SU-DHL-6 (cell line): ENCODE results near the gene MEGF6.

Experiments used
- H2AFZ ChIP-seq: fragments of 200-600 bp; sonication (generic); 2 replicates; pipeline ENCODE4 v1.6.1; 2014; ENCODE audit warnings: low read depth, mild to moderate bottlenecking, moderate library complexity, mixed read lengths, antibody characterized with exemption, low read length; ENCODE audit not compliant: severe bottlenecking
- H3F3A ChIP-seq: fragments of 200-600 bp; shearing (Covaris generic); 2 replicates; pipeline ENCODE4 v1.6.0; 2016; ENCODE audit warnings: antibody characterized with exemption, mild to moderate bottlenecking; ENCODE audit not compliant: insufficient read depth
- H3K27ac ChIP-seq: fragments of 200-600 bp; sonication (generic); 2 replicates; pipeline ENCODE4 v1.5.1; 2016; ENCODE audit warnings: low read depth, mild to moderate bottlenecking, low read length, moderate library complexity, mixed read lengths
- H3K27me3 ChIP-seq: fragments of 200-600 bp; sonication (generic), shearing (Covaris generic); 2 replicates; pipeline ENCODE4 v1.6.0; 2014; ENCODE audit warnings: mild to moderate bottlenecking, low read length
- H3K36me3 ChIP-seq: fragments of 200-600 bp; sonication (generic); 2 replicates; pipeline ENCODE4 v1.6.1; 2014; ENCODE audit warnings: mild to moderate bottlenecking, low read length, mixed read lengths
- H3K4me2 ChIP-seq: fragments of 300-600, 200-600 bp; shearing (Covaris generic), sonication (generic); 2 replicates; pipeline ENCODE4 v1.6.0; 2014; ENCODE audit warnings: low read length, low read depth, mild to moderate bottlenecking; ENCODE audit not compliant: poor library complexity, severe bottlenecking
- H3K4me3 ChIP-seq: fragments of 200-600 bp; sonication (generic); 2 replicates; pipeline ENCODE4 v1.5.1; 2014; ENCODE audit warnings: antibody characterized with exemption, low read length, mild to moderate bottlenecking, mixed read lengths; ENCODE audit not compliant: insufficient read depth, poor library complexity, severe bottlenecking
- H3K79me2 ChIP-seq: fragments of 200-600 bp; sonication (generic); 2 replicates; pipeline ENCODE4 v1.6.1; 2014; ENCODE audit warnings: mild to moderate bottlenecking, low read length, moderate library complexity; ENCODE audit not compliant: insufficient read depth
- H3K9ac ChIP-seq: fragments of 200-600 bp; sonication (generic); 2 replicates; pipeline ENCODE4 v1.7.0; 2014; ENCODE audit warnings: mild to moderate bottlenecking, low read length
- H3K9me2 ChIP-seq: fragments of 200-600 bp; sonication (generic); replicated peaks from 2 replicates; pipeline ENCODE4 v1.6.1; 2014; ENCODE audit warnings: low read length; ENCODE audit not compliant: insufficient read depth
- H3K9me3 ChIP-seq: fragments of 200-600 bp; sonication (generic); 2 replicates; pipeline ENCODE4 v1.6.1; 2014; ENCODE audit warnings: low read length, mixed read lengths; ENCODE audit not compliant: insufficient read depth
- H4K20me1 ChIP-seq: fragments of 200-600 bp; sonication (generic); 2 replicates; pipeline ENCODE4 v1.6.1; 2014; ENCODE audit warnings: low read depth, mild to moderate bottlenecking, antibody characterized with exemption, low read length, moderate library complexity, mixed read lengths
- CTCF ChIP-seq: fragments of 200-600 bp; sonication (generic); IDR thresholded peaks from one replicate; pipeline ENCODE4 v1.5.1; 2017; ENCODE audit warnings: antibody characterized with exemption, mild to moderate bottlenecking, low read length, moderate library complexity; ENCODE audit not compliant: insufficient read depth, poor library complexity, severe bottlenecking
- EZH2phosphoT487 ChIP-seq: fragments of 200-600 bp; sonication (generic), shearing (Covaris generic); conservative IDR thresholded peaks from 2 replicates; pipeline ENCODE4 v1.6.1; 2018; ENCODE audit warnings: mild to moderate bottlenecking, antibody characterized with exemption, low read length, moderate library complexity, mixed read lengths

Gene MEGF6

GRCh38 chr1:3456449-3456963 lies 154.8 kb downstream of the MEGF6 start:
- no peaks in the 10 kb centered on the region for H3K27me3 ChIP-seq
- H3K9me2 ChIP-seq, result no peaks in the 10 kb centered on the region
- no peak overlapping the region for H3K4me2 ChIP-seq
- no peak overlapping the region for H3K9ac ChIP-seq
- H3K27ac ChIP-seq, result no peak overlapping the region
- no peak overlapping the region for H2AFZ ChIP-seq
- TF ChIP-seq EZH2phosphoT487, result no peak
- TF ChIP-seq CTCF, result no peak
- no peaks in the 10 kb centered on the region for H3K36me3 ChIP-seq
- no peaks in the 10 kb centered on the region for H4K20me1 ChIP-seq
- H3K9me3 ChIP-seq, result no peaks in the 10 kb centered on the region
- no peak overlapping the region for H3K4me3 ChIP-seq
- H3K79me2 ChIP-seq, result no peaks in the 10 kb centered on the region
- H3F3A ChIP-seq, result no peaks in the 10 kb centered on the region

GRCh38 chr1:3455670-3456448 lies 155.4 kb downstream of the MEGF6 start:
- no peaks in the 10 kb centered on the region for H3K79me2 ChIP-seq
- H3K27ac ChIP-seq, result no peak overlapping the region
- no peaks in the 10 kb centered on the region for H3K27me3 ChIP-seq
- no peak overlapping the region for H3K4me3 ChIP-seq
- H2AFZ ChIP-seq, result no peak overlapping the region
- H3K4me2 ChIP-seq, result no peak overlapping the region
- H4K20me1 ChIP-seq, result no peaks in the 10 kb centered on the region
- H3K36me3 ChIP-seq, result no peaks in the 10 kb centered on the region
- H3K9me3 ChIP-seq, result no peaks in the 10 kb centered on the region
- no peak overlapping the region for H3K9ac ChIP-seq
- TF ChIP-seq EZH2phosphoT487, result no peak
- no peak for TF ChIP-seq CTCF
- H3F3A ChIP-seq, result no peaks in the 10 kb centered on the region
- H3K9me2 ChIP-seq, result no peaks in the 10 kb centered on the region

GRCh38 chr1:3454811-3455618 lies 156.3 kb downstream of the MEGF6 start:
- H3K79me2 ChIP-seq, result no peaks in the 10 kb centered on the region
- no peak for TF ChIP-seq EZH2phosphoT487
- TF ChIP-seq CTCF, result no peak
- H3K27ac ChIP-seq, result no peak overlapping the region
- no peak overlapping the region for H3K4me2 ChIP-seq
- no peaks in the 10 kb centered on the region for H3K27me3 ChIP-seq
- no peaks in the 10 kb centered on the region for H4K20me1 ChIP-seq
- H3F3A ChIP-seq, result no peaks in the 10 kb centered on the region
- no peak overlapping the region for H3K4me3 ChIP-seq
- no peaks in the 10 kb centered on the region for H3K9me2 ChIP-seq
- no peaks in the 10 kb centered on the region for H3K36me3 ChIP-seq
- no peak overlapping the region for H3K9ac ChIP-seq
- H2AFZ ChIP-seq, result no peak overlapping the region
- H3K9me3 ChIP-seq, result no peaks in the 10 kb centered on the region
